Keratinocyte (primary cell): ENCODE measurements around the gene LHFPL3. TPM values are rescaled to one million over a fixed set of nuclear protein-coding genes. Genes with fewer than 3 reads are reported as not detected.

Source experiments
- DNase-seq: peaks from one replicate; pipeline ENCODE4 v3.0.0-alpha.2; 2011; ENCODE audit warnings: low read depth, missing footprints, low spot score
- FAIRE-seq: peaks from 2 replicates; lab custom pipeline; 2011; peaks lifted over from hg19 to GRCh38; lab: Jason Lieb, UNC
- H2AFZ ChIP-seq: 2 replicates; pipeline ENCODE4 v1.6.0; 2012; ENCODE audit warnings: low read length, control low read depth, inconsistent platforms; ENCODE audit not compliant: control insufficient read depth
- H3K27ac ChIP-seq: 2 replicates; pipeline ENCODE4 v1.5.1; 2011; ENCODE audit warnings: low read length; ENCODE audit not compliant: control insufficient read depth, insufficient read depth
- H3K27me3 ChIP-seq: 3 replicates; pipeline ENCODE4 v1.6.0; 2011; ENCODE audit warnings: low read length; ENCODE audit not compliant: control insufficient read depth, insufficient read depth; ENCODE audit errors: extremely low read depth
- H3K36me3 ChIP-seq, 2 experiments: 2 replicates in 1 of 2; 3 replicates in 1 of 2; pipeline ENCODE4 v1.5.1; 2011; ENCODE audit warnings: low read length in 2 of 2, mild to moderate bottlenecking in 1 of 2; ENCODE audit not compliant: control insufficient read depth in 2 of 2, insufficient read depth in 2 of 2; ENCODE audit errors: extremely low read depth in 1 of 2
- H3K4me1 ChIP-seq: 3 replicates; pipeline ENCODE4 v1.5.1; 2011; ENCODE audit warnings: low read length; ENCODE audit not compliant: control insufficient read depth, insufficient read depth; ENCODE audit errors: extremely low read depth
- H3K4me2 ChIP-seq: 3 replicates; pipeline ENCODE4 v1.6.0; 2011; ENCODE audit warnings: low read depth, low read length; ENCODE audit not compliant: control insufficient read depth, insufficient read depth; ENCODE audit errors: extremely low read depth
- H3K4me3 ChIP-seq, 3 experiments: fragments of 200-600 bp in 1 of 3; sonication (generic) in 1 of 3; 2 replicates in 2 of 3; 3 replicates in 1 of 3; pipeline ENCODE4 v1.5.1; 2011 to 2016; ENCODE audit warnings: low read length in 3 of 3, mild to moderate bottlenecking in 3 of 3, control low read depth in 2 of 3, inconsistent platforms in 1 of 3, low read depth in 1 of 3, mixed read lengths in 1 of 3, mixed run types in 1 of 3, moderate library complexity in 1 of 3; ENCODE audit not compliant: control insufficient read depth in 2 of 3, insufficient read depth in 2 of 3; ENCODE audit errors: extremely low read depth in 1 of 3
- H3K79me2 ChIP-seq: 2 replicates; pipeline ENCODE4 v1.6.0; 2012; ENCODE audit warnings: low read length; ENCODE audit not compliant: control insufficient read depth, insufficient read depth
- H3K9ac ChIP-seq: 3 replicates; pipeline ENCODE4 v1.6.0; 2011; ENCODE audit warnings: low read length; ENCODE audit not compliant: control insufficient read depth, insufficient read depth; ENCODE audit errors: extremely low read depth
- H3K9me1 ChIP-seq: 3 replicates; pipeline ENCODE4 v1.6.0; 2011; ENCODE audit warnings: low read length; ENCODE audit not compliant: control insufficient read depth, insufficient read depth; ENCODE audit errors: extremely low read depth
- H3K9me3 ChIP-seq: 2 replicates; pipeline ENCODE4 v1.5.1; 2012; ENCODE audit warnings: low read depth, low read length; ENCODE audit not compliant: control insufficient read depth
- H4K20me1 ChIP-seq: 3 replicates; pipeline ENCODE4 v1.6.0; 2011; ENCODE audit warnings: low read length; ENCODE audit not compliant: control insufficient read depth, insufficient read depth; ENCODE audit errors: extremely low read depth
- CTCF ChIP-seq, 3 experiments: IDR thresholded peaks in 1 of 3; conservative IDR thresholded peaks in 1 of 3; optimal IDR thresholded peaks in 1 of 3; 2 replicates in 2 of 3; 3 replicates in 1 of 3; pipeline versions ENCODE3 to v1.5.1; 2011; ENCODE audit warnings: low read length in 3 of 3, mild to moderate bottlenecking in 3 of 3, moderate library complexity in 2 of 3, control low read depth in 1 of 3, inconsistent platforms in 1 of 3; ENCODE audit not compliant: insufficient read depth in 2 of 3; ENCODE audit errors: extremely low read depth in 1 of 3
- EZH2 ChIP-seq: IDR thresholded peaks from one replicate; pipeline ENCODE4 v1.6.1; 2012; ENCODE audit warnings: inconsistent platforms, mild to moderate bottlenecking, low read length, moderate library complexity
- dilution Hi-C: fragments of 300-500 bp; cut with MboI; formaldehyde crosslinking; loops from one replicate; pipeline ENCODE4 v1.7.0; 2020; ENCODE audit warnings: low sequenced_read_pairs; ENCODE audit not compliant: extremely low pct_ligation_motif_present
- polyA plus RNA-seq, 5 experiments: library from polyadenylated mRNA; depleted of rRNA in 3 of 5; stranded (reverse) in 3 of 5; stranded (forward) in 1 of 5; unstranded in 1 of 5; fragments of >200 nt; gene quantifications; 1 replicate in 1 of 5; 2 replicates in 3 of 5; 3 replicates in 1 of 5; pipeline versions ENCODE4 v1.2.1 to v1.2.3, GENCODE V29; 2011 to 2012; ENCODE audit warnings: missing spikeins in 2 of 5, low read depth in 1 of 5, low replicate concordance in 1 of 5

Gene LHFPL3
- polyA plus RNA-seq, 1 donor (not counting 4 experiments of a cell fraction or from before 2014, with no cell fraction given), result not detected

GRCh38 chr7:104652434-104652833 is 324.0 kb downstream of the LHFPL3 start:
- dilution Hi-C loops, result no loop called here
- DNase-seq (no peak), FAIRE-seq (no peak)

GRCh38 chr7:104652865-104653264 is 324.5 kb downstream of the LHFPL3 start:
- Histone ChIP-seq H3K79me2 (no peaks in the 10 kb centered on the region), H3K9ac (no peak overlapping the region), H2AFZ (no peak overlapping the region), H3K9me3 (no peaks in the 10 kb centered on the region), H3K36me3 (no peaks in the 10 kb centered on the region), H4K20me1 (no peaks in the 10 kb centered on the region), H3K27ac (no peak overlapping the region), H3K4me3 (no peak overlapping the region), H3K9me1 (no peaks in the 10 kb centered on the region), H3K27me3 (no peaks in the 10 kb centered on the region), H3K4me1 (no peaks in the 10 kb centered on the region), H3K4me2 (no peak overlapping the region)
- FAIRE-seq (no peak), DNase-seq (no peak)
- dilution Hi-C loops, result no loop called here
- TF ChIP-seq CTCF (optimal IDR thresholded peaks at IDR 0.05 in 1 of 3, IDR thresholded peaks at IDR 0.05 in 1 of 3, conservative IDR thresholded peaks at IDR 0.05 in 1 of 3; ENCODE audit: extremely low read depth in 1 of 3, insufficient read depth in 2 of 3, low read length in 3 of 3) (no peak), EZH2 (no peak)

More at GRCh38 chr7:104652434-104652833, 324.0 kb downstream of the LHFPL3 start:
- H2AFZ ChIP-seq, result no peak overlapping the region
- H3K27ac ChIP-seq, result no peak overlapping the region
- no peaks in the 10 kb centered on the region for H3K4me1 ChIP-seq
- no peaks in the 10 kb centered on the region for H3K27me3 ChIP-seq
- no peak overlapping the region for H3K4me3 ChIP-seq
- no peak overlapping the region for H3K4me2 ChIP-seq
- no peaks in the 10 kb centered on the region for H3K9me1 ChIP-seq
- H4K20me1 ChIP-seq, result no peaks in the 10 kb centered on the region
- no peaks in the 10 kb centered on the region for H3K79me2 ChIP-seq
- H3K36me3 ChIP-seq, result no peaks in the 10 kb centered on the region
- no peak overlapping the region for H3K9ac ChIP-seq
- H3K9me3 ChIP-seq, result no peaks in the 10 kb centered on the region
- TF ChIP-seq CTCF (optimal IDR thresholded peaks at IDR 0.05 in 1 of 3, IDR thresholded peaks at IDR 0.05 in 1 of 3, conservative IDR thresholded peaks at IDR 0.05 in 1 of 3; ENCODE audit: extremely low read depth in 1 of 3, insufficient read depth in 2 of 3, low read length in 3 of 3) (no peak), EZH2 (no peak)
